GM21367 (cell line): ENCODE data around the gene SEMA4D.

Source experiments
- ATAC-seq: cut with Tn5 transposase; IDR thresholded peaks from one replicate; pipeline ENCODE4 v1.9.1; 2021; ENCODE audit not compliant: unreplicated experiment

SEMA4D gene

DNA sequence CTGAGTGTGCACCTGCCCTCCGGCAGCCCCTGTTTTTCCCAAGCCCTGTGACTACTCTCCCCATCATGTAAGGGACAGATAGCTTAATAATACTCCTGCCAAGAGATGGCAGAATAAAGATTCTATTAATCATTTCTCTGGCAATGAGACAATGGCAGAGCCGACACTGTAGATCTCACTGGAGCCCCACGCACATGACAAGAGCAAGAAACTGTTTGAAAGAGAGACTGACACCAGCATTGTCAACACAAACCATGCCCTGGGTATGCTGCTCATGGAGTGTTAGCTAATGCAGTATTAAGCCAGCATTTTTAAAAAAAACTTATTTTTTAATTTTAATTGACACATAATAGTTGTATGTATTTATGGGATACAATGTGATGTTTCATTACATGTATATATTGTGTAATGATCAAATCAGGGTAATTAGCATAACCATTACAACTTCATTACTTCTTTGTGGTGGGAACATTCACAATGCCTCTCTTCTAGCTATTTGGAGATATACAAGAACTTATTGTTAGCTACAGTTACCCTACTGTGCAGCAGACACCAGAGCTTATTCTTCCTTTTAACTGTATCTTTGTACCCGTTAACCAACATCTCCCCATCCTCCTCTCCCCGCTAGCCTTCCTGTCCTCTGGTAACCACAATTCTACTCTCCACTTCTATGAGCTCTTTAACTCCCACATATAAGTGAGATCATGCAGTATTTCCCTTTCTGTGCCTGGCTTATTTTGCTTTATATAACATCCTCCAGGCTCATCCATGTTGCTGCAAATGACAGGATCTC, 31.5 kb upstream of the SEMA4D start:
- no peak for ATAC-seq

DNA sequence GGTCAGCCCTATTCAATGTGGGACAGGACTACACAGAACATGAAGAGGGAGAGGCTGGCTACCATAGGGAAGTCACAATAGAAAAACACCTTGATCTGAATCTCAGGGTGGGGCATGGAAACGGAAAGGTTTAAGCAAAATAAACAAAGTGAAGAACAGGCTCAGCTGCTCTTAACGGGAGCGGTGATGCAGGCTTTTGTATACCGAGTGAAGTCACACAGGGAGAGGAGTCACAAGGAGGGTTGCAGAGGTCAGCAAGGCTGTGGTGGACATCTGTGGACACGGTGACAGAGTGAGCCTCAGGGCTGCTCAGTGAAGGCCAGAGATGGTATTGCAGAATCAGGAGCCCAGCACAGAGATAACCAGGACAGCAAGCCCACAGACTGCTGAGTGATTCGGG, 30.6 kb upstream of the SEMA4D start:
- ATAC-seq: no peak

DNA sequence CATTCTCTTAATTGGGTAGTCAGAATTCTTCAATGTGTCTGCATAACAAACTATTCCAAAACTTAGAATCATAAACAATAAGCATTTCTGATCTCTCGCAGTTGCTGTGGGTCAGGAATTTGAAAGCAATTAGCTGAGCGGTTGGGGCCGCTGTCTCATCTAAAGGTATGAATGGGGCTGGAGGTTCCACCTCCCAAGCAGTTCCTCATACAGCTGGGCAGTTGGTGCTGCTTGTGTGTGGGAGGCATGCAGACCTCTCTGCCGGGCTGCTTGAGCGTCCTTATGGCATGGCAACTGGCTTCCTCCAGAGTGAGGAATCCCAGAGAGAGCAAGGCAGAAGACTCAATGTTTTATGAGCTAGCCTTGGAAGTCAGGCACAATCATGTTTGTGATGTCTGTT, 30.2 kb upstream of the SEMA4D start:
- no peak for ATAC-seq

DNA sequence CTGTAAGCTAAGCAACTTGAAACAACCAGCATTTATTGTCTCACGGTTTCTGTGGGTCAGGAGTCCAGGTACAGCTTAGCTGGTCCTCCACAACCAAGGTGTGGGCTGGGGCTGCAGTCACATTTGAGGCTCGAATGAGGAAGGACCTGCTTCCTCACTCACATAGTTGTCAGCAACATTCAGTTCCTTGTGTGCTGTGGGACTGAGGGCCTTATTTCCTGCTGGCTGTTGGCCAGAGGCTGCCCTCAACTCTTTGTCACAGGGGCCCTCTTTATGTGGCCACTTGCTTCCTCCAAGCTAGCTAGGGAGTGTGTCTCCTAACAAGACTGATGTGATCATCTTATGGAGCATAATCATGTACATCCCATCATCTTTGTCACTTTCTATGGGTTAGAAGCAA, 29.2 kb upstream of the SEMA4D start:
- no peak for ATAC-seq

DNA sequence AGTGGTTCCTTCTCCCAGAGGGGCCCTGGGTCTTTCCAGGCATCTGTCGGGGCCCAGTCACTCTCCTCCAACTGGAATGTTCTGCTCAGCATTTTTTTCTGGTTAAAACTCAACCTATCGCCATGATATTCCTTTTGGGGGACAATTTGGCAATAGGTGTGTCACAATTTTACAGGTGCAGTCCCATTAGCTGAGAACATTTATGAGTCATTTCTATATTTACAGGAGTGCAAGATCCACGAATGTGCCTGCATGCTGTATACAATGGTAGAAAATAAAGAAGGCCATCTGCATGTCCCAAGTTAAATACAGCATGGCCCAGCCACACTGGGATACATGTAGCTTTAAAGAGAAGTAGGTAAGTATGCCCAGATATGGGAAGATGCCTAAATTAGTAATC, 28.8 kb upstream of the SEMA4D start:
- ATAC-seq: no peak

DNA sequence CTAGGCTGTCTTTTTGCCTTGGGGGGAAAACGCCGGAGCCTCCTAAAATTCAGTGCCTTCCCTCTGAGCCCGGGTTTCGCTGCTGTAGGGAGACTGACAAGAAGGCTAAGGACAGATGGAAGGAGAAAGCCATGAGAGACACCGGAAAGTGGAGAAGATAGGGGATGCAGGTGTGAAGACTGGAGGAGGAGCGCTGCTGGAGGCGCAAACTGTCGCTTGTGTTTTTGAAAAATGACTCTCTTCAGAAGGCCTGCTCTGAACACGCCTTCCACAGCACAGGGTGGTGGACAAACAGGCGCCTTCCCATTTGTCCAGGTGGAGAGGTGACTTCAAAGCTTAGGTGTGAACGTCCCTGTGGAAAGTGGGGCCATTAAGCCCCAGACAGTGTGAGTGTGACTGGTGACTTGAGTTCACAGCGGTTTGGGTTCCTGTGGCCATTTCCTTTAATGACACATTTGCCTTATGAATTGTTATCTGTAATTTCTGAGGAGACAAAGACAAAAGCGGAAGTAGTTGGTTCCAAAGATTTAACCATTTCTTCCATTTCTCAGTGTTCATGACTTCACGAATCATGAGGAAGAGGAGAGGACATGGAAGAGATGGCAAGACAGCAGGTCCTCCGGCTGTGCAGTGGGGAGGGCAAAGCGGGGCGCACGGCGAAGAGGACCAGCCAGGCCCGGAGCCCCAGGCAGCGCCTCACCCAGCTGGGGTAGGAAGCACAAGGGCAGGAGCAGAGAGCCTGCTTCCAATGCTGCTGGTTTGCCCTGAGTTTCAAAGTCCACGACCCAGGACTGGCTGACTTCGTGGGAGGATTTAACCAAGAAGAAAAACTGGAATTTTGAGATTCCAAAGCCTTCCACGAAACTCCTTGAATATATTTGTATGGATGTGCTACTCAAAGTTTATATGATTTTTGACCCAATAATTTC, 27.8 kb upstream of the SEMA4D start:
- ATAC-seq: no peak

DNA sequence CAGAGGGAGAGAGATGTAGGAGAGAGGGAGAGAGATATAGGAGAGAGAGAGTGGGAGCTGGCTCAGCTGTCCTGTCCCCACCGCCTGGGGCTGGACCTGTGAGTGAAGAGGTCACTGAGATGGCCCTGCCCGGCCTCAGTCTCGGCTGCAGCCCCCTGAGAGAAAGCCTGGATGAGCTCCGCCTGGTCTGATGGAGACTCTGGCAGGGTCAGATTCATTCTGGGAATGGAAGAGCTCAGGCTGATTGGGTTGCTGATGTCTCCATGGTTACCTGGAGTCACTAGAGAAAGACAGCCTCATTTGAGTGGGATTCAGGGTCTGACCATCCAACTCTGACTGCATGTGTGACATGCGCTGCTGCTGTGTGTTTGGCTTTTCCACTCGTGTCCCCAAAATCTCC, 27.1 kb upstream of the SEMA4D start:
- ATAC-seq: no peak

DNA sequence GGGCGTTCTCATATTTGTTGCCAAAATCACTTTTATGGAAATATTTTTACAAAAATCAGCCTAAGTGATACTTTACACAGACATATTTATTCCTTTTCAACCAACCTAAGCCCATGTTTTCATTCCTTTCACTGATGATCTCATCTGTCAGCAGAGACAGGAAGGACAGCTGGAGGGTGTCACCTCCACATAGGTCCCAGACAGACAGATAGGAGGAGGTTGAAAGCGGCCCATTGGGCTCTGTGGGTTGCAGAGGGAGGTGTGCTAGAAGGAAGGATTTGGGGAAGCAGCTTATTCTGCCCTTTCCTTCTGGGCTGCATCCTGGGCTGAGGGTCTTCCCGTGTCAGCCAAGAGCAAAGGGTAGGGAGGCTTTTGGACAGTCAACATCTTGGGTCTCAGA, 26.0 kb upstream of the SEMA4D start:
- no peak for ATAC-seq

DNA sequence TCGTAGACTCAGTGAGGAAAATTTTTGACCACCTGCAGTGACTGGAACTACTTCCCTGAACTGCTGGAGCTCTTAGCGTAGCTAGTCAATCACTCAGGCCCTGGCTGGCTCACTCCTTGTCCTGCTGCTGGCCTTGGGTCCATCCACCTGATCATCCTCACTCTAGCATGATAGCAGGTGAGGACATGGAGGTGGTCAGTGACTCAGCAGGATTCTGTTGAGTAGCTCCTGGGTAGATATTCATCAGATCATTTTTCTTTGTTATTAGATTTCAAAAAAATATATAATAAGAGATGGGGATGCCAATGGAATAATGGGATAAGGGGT, 25.0 kb upstream of the SEMA4D start:
- ATAC-seq: no peak

DNA sequence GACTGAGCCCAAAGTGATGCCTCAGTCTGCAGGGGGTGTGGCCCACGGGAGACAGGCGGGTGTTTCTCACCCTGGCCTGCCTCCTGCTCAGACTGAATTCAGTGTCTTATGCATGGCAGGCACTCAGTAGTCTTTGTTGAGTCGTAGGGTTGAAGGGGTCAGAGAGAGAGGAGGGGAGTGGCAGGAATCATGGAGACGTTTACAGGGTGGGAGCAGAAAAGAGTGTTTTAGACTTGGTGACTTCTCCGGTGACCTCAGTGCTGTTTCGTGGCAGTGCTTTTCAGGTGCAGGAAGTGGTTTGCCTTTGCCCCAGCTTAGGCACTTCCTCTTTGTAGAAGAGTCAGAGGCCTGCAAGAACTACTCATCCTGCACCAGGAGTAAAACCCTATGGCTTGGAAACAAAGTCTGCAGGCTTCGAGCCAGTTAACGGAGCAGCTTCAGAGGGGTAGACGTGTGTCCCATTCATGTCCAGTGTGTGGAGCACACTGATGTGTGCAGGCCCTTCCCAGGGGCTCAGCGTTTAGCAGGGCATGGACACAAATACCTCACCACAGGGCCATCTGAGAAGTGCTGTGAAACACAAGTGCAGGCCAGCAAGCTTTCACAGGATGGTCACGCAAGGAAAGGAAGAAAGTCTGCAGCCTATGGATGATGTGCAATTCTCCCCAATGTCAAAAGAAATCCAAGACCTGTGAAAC, 24.5 kb upstream of the SEMA4D start:
- ATAC-seq: peak; percentile 86

DNA sequence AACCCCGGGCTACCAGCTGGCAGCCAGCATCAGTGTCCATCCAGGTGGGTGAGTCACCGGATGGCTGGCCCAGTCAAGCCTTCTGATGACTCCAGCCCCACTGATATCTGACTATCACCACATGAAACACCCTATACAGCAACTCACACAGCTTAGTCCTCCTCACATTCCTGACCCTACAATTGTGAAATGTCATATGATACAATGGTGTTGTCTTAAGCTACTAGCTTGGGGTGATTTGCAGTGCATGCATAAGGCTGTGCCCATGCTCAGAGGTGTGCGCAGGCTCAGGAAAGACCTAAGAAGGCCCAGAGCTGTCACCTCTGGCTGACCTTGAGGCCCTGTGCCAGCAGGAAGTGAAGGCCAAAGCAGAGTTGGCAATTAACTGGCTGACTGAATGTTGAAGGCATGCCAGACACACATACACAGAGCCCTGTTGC, 21.5 kb upstream of the SEMA4D start:
- ATAC-seq: no peak

DNA sequence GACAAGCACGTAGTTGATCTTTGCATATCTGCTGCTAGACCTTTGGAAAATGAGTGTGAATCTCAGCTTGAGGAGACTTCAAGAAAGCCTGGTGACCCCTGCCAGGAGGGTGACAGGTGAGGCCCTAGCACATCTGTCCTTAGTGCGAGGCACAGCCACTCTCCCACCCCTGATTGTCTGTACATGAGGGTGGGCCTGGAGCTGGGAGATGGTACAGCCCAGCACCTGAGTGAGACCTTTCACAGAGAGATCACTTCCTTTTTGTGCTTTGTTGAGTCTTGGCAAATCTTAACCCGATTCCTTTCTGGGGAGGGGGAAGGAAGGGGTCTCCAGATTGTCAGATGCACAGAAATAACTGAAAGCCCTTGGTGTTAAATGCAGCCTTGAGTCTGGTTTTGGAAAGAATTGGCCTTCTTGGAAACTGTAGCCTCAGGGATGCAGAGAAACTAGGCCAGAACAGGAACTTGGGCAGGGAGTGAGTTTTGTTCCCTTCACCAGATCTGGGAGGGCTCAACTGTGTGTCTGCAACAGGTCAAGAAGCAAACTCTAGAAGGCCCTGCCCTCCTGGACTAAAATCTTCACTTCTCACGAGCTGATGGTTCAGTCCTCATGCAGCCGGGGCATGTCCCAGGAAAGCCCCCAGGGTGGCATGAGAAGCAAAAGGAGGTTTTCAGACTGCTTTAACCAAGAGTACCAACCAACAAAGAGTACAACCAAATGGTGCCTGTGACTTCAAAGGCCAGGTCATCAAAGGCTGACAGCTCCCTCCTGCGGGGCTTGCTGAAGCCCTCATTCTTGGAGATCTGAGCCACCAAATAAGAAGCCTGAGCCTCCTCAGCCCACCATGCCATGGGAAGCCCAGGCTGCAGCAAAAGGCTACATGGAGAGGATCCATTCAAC, 20.8 kb upstream of the SEMA4D start:
- no peak for ATAC-seq

DNA sequence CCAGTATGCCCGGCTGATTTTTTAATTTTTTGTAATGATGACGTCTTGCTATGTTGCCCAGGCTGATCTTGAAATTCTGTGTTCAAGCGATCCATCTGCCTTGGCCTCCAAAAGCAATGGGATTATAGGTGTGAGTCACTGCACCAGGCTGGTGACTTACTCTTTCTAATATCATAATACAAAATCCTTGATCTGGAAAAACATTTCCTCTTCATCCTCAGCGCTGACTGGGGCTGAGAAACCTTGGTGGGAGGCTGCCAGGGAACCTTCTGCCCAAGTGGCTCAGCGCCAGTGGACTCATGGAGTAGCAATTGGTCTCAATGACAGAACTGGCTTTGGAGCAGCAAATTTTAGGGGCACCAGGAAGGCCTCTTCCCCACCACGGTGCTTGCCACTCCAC, 17.5 kb upstream of the SEMA4D start:
- ATAC-seq: no peak

DNA sequence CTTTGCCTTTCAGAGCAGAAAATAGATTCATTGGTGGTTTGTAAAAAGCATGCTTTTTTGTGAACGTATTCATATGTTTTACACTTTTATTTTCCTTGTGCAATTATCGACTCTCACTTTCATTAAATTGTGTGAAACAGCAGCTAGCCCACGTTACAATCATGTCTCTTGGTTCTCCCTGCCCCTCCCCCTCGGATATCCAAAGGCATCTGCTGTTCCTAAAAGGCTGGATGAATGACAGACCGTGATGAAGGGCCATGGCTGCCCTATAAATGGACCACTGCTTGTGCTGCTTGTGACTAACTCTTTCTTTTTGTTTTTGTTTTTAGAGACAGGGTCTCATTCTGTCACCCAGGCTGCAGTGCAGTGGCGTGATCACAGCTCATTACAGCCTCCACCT, 17.0 kb upstream of the SEMA4D start:
- no peak for ATAC-seq

DNA sequence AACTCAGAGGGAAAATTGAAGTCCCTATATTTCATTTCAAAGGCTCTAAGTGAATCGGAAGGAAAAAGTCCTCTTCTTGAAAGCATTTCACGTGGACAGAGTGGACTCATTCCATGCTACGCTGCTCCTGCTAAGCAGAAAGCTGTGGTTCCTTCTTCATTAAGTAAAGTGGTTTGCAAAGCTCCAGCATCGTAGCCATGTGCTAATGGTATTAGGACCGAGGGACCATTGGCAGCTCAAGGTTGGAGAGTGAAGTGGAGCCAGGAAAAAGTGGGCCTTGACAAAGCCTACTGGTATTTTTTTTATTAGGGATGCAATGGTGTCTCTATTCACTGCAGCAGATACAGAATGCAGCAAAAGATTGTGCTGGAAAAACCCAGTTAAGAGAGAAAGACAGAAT, 16.4 kb upstream of the SEMA4D start:
- no peak for ATAC-seq

DNA sequence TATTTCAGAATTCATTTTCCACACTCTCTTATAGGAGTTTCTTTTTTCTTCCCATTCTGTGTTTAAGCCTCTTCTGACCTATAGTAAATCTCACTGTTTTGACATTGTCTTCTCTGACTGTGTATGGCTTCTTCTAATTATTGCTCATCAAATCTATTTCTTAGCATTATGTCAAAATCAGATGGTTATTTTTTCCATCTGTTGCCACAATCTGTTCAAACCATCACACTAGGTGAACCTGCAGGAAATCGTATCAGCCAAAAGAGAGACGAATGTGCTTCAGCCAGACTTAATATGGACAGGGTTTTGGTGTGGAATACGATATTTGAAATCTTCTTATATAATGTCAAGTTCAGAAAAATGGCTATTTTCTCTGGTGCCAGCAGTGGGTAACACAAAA, 15.9 kb upstream of the SEMA4D start:
- ATAC-seq: no peak

DNA sequence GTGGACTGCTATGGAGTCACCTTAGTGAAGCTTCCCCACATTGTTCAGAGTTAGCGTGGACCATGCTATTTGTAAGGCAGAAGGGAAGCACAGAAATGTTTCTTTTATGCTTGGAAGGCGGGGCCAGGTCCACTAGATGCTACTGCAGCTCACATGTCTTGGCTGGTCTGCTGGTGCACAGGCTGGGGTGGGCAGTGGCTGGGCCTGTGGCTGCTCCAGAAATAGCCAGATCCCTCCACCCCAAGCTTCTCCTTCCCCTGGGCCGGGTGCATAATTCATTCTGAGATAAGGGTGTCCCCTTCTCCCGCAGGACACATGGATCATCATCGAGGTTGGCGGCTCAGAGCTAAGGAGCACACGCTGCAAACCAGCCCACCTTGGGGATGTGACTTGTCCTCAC, 14.5 kb upstream of the SEMA4D start:
- ATAC-seq: no peak

DNA sequence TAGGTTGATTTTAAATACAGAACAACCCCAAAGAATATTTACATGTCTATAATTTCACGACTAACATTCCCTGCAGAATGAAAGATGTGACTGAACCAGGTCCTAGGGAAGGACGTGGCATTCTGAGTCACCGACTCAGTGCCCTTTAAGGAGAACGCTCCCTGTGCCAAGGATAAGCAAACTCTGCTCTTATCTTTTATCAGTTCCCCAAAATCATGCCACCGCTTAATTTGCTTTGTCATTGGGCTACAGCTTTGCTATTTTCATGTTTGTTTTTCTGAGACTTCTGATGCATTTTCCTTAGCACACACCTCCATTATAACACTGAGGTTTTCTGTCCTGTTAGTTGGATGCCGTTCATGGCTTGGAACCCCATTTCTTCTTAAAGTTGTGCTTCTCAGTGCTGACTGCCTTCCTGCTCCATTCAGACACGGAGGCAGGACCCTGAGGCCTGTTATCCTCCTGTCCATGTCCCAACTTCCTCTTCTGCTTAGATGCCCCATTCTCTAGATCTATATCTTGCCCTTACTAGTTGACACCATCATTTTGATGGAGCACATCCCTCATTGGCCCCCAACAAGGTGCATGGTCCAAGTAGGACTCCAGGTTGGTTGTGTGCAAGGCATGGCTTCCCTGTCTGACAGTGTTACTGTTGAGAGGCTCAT, 11.2 kb upstream of the SEMA4D start:
- no peak for ATAC-seq

DNA sequence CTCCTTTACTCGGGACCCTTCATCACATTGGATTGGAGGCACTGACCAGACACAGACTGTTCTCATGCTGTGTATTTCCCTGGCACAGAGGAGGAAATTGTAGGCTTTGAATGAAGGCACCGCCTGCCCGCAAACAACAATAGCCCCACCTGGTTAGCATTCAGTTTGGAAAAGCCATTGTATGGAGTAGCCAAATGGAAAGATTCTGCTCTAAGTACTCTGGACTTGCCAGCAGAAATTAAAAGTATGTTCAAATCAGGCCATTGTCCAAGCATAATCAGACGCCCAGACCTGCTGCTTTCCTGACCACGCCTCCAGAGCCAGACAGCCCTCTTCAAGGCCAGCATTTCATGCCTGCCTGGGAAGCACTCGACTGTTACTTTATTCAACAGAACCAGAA, 8.0 kb upstream of the SEMA4D start:
- no peak for ATAC-seq

DNA sequence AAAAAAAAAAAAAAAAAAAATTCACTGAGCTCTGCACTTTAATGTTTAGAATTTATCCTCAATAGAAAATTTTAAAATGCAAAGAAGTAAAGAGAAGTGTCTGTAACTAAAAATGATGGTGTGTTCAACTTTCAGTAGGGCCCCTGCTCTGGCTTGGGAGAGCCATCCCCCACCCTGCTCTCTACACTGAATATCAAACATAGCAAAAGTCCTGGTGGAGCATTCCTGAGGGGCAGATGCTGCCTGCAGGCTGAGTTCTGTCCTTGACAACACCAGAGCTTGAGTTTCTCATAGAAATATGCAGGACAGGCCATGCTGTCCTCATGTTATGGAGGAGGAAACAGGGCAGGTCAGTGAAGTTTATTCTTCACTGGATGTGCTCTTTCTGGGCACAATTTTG, 7.1 kb upstream of the SEMA4D start:
- no peak for ATAC-seq
